ENCODE measurements around the gene IRS2.

The IRS2 gene

GRCh38 chr13:109725297-109725696 lies 61.1 kb downstream of the IRS2 start:
- H3K4me3 ChIP-seq (ENCODE audit: low read length): no peak overlapping the region
- H3K9me3 ChIP-seq (ENCODE audit: low read length): no peaks in the 10 kb centered on the region
- no peak overlapping the region for H2AFZ ChIP-seq (ENCODE audit: low read depth, low read length)
- no peaks in the 10 kb centered on the region for H3K36me3 ChIP-seq (ENCODE audit: insufficient read depth, low read length)
- H3K4me1 ChIP-seq (ENCODE audit: insufficient read depth, low read length): peaks cover 13% of the 10 kb centered on the region
- no peaks in the 10 kb centered on the region for H3K27me3 ChIP-seq (ENCODE audit: insufficient read depth, low read length)

GRCh38 chr13:109724603-109725002 lies 61.8 kb downstream of the IRS2 start:
- Histone ChIP-seq H3K27me3 (ENCODE audit: insufficient read depth, low read length) (no peaks in the 10 kb centered on the region), H3K9me3 (ENCODE audit: low read length) (no peaks in the 10 kb centered on the region), H2AFZ (ENCODE audit: low read depth, low read length) (no peak overlapping the region), H3K36me3 (ENCODE audit: insufficient read depth, low read length) (no peaks in the 10 kb centered on the region), H3K4me3 (ENCODE audit: low read length) (no peak overlapping the region), H3K4me1 (ENCODE audit: insufficient read depth, low read length) (peaks cover 11% of the 10 kb centered on the region)

- Histone ChIP-seq H3K27me3 (ENCODE audit: insufficient read depth, low read length) (no peaks in the 10 kb centered on the region), H3K36me3 (ENCODE audit: insufficient read depth, low read length) (no peaks in the 10 kb centered on the region), H3K4me1 (ENCODE audit: insufficient read depth, low read length) (no peaks in the 10 kb centered on the region), H2AFZ (ENCODE audit: low read depth, low read length) (no peak overlapping the region), H3K9me3 (ENCODE audit: low read length) (no peaks in the 10 kb centered on the region), H3K4me3 (ENCODE audit: low read length) (no peak overlapping the region)
Measured at GRCh38 chr13:109723046-109723445, 63.3 kb downstream of the IRS2 start.

GRCh38 chr13:109722068-109722467 lies 64.3 kb downstream of the IRS2 start:
- H3K27me3 ChIP-seq (ENCODE audit: insufficient read depth, low read length): no peaks in the 10 kb centered on the region
- no peak overlapping the region for H2AFZ ChIP-seq (ENCODE audit: low read depth, low read length)
- H3K4me3 ChIP-seq (ENCODE audit: low read length): no peak overlapping the region
- H3K4me1 ChIP-seq (ENCODE audit: insufficient read depth, low read length): no peaks in the 10 kb centered on the region
- no peaks in the 10 kb centered on the region for H3K9me3 ChIP-seq (ENCODE audit: low read length)
- no peaks in the 10 kb centered on the region for H3K36me3 ChIP-seq (ENCODE audit: insufficient read depth, low read length)

DNA sequence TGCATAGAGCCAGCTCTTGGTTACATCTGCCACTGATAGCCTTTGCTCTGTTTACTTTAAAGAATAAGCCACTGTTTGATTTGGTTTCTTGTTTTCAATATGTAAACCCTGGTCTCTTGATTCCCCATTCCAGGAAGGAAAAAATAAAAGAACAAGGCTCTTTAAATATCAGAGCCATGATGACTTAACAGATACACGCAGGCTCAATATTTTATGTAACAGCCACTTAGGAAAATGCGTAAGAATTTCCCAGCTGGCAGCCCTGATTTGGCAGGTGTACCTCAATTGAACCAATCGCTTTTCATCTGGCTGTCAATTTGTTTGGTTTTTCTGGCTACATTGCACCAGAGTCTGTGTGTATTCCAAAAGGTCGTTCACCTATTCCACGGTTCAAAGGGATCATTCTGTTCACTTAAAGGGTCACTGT lies 65.6 kb downstream of the IRS2 start:
- Histone ChIP-seq H3K36me3 (ENCODE audit: insufficient read depth, low read length) (no peaks in the 10 kb centered on the region), H3K4me3 (ENCODE audit: low read length) (no peak overlapping the region), H3K9me3 (ENCODE audit: low read length) (no peaks in the 10 kb centered on the region), H3K4me1 (ENCODE audit: insufficient read depth, low read length) (no peaks in the 10 kb centered on the region), H2AFZ (ENCODE audit: low read depth, low read length) (no peak overlapping the region), H3K27me3 (ENCODE audit: insufficient read depth, low read length) (no peaks in the 10 kb centered on the region)

DNA sequence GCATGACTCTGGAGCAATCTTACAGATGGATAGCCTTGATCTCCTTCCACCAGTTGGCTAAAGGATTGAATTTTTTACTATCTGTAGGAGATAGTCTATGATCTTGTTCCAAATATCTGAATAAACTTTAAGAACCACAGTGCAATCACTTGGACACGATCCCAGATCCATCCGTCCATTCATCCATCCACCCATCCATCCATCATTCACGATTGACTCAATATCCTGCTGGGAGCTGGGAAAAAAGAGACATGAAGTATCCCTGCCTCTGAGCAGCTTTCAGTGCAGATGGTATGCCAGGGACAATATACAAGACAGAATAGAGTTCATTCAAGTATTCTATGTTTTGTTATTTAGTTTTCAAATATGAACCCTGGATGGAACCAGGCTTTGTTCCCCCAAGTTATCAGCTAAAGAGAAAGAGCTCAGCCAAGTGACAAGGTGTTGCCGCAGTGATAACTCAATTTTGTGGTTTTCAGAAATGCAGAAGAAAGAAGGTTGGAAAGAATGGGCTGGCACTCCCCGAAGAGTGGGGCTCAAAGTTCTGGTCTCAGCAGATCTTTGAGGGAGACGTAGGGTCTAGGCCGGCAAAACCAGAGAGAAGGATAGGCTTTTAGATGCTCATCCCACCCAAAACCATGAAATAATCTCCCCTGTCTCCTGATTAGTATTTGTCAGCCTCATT lies 66.3 kb downstream of the IRS2 start:
- no peak overlapping the region for H2AFZ ChIP-seq (ENCODE audit: low read depth, low read length)

GRCh38 chr13:109718726-109719125 lies 67.7 kb downstream of the IRS2 start:
- H3K4me3 ChIP-seq (ENCODE audit: low read length): no peak overlapping the region
- no peaks in the 10 kb centered on the region for H3K4me1 ChIP-seq (ENCODE audit: insufficient read depth, low read length)
- H2AFZ ChIP-seq (ENCODE audit: low read depth, low read length): no peak overlapping the region
- H3K9me3 ChIP-seq (ENCODE audit: low read length): no peaks in the 10 kb centered on the region
- H3K27me3 ChIP-seq (ENCODE audit: insufficient read depth, low read length): no peaks in the 10 kb centered on the region
- no peaks in the 10 kb centered on the region for H3K36me3 ChIP-seq (ENCODE audit: insufficient read depth, low read length)

More for the DNA sequence above, 66.3 kb downstream of the IRS2 start:
- Histone ChIP-seq H3K36me3 (ENCODE audit: insufficient read depth, low read length) (no peaks in the 10 kb centered on the region), H3K4me3 (ENCODE audit: low read length) (no peak overlapping the region), H3K27me3 (ENCODE audit: insufficient read depth, low read length) (no peaks in the 10 kb centered on the region), H3K9me3 (ENCODE audit: low read length) (no peaks in the 10 kb centered on the region), H3K4me1 (ENCODE audit: insufficient read depth, low read length) (no peaks in the 10 kb centered on the region)

DNA sequence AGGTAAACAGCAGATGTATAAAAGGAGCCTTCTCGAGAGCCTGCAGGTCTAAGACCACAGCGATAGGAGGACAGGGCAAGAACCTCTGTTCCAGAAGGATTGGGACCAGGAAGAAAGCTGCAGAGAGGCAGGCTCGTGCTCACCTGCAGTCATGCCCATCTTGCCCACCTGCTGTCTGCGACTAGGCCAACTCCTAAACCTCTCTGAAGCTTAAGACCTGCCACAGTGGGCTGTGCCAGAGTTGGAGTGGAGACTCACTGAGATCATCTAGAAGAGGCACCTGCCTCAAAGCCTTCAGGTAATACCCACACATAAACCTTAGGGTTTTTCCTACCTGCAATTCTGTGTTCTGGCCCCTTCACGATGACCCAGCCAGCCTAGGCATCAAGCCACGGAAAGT lies 68.7 kb downstream of the IRS2 start:
- Histone ChIP-seq H3K4me3 (ENCODE audit: low read length) (no peak overlapping the region), H3K27me3 (ENCODE audit: insufficient read depth, low read length) (no peaks in the 10 kb centered on the region), H2AFZ (ENCODE audit: low read depth, low read length) (no peak overlapping the region), H3K4me1 (ENCODE audit: insufficient read depth, low read length) (no peaks in the 10 kb centered on the region), H3K9me3 (ENCODE audit: low read length) (no peaks in the 10 kb centered on the region), H3K36me3 (ENCODE audit: insufficient read depth, low read length) (no peaks in the 10 kb centered on the region)

GRCh38 chr13:109715902-109716301 lies 70.5 kb downstream of the IRS2 start:
- Histone ChIP-seq H2AFZ (ENCODE audit: low read depth, low read length) (no peak overlapping the region), H3K27me3 (ENCODE audit: insufficient read depth, low read length) (no peaks in the 10 kb centered on the region), H3K4me1 (ENCODE audit: insufficient read depth, low read length) (no peaks in the 10 kb centered on the region), H3K9me3 (ENCODE audit: low read length) (no peaks in the 10 kb centered on the region), H3K36me3 (ENCODE audit: insufficient read depth, low read length) (no peaks in the 10 kb centered on the region), H3K4me3 (ENCODE audit: low read length) (no peak overlapping the region)

- Histone ChIP-seq H3K36me3 (ENCODE audit: insufficient read depth, low read length) (no peaks in the 10 kb centered on the region), H3K9me3 (ENCODE audit: low read length) (no peaks in the 10 kb centered on the region)
Measured at GRCh38 chr13:109713681-109714080, 72.7 kb downstream of the IRS2 start.

DNA sequence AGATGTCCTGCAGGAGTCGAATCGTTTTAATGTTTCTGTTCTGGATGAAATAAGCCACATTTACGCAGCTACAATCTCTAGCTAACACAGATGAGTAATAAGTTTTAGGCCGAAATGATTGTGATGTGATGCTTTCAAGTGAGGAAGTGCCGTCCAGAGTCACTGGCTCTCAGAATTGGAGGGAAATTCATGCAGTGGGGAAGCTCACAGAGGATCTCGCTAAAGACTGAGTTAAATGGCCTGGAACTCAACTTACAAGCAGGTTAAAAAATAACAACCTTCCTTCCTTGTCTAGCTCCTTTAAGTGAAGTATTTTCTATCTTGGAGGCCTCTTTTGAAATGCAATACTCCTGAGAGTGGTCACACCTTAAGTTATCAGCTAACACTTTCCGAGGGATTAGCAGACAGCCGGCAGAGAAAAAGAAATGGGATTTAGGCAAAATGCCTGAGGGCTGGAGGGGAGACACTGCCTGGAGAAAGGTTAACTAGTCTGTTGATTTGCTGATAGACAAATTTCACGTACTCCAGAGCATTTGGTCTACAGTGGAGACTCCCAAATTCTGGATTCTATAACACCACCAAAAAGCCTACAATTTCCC lies 74.2 kb downstream of the IRS2 start:
- H3K4me3 ChIP-seq (ENCODE audit: low read length): no peak overlapping the region
- H3K27me3 ChIP-seq (ENCODE audit: insufficient read depth, low read length): no peaks in the 10 kb centered on the region
- H3K9me3 ChIP-seq (ENCODE audit: low read length): no peaks in the 10 kb centered on the region
- no peak overlapping the region for H2AFZ ChIP-seq (ENCODE audit: low read depth, low read length)
- H3K36me3 ChIP-seq (ENCODE audit: insufficient read depth, low read length): no peaks in the 10 kb centered on the region
- no peaks in the 10 kb centered on the region for H3K4me1 ChIP-seq (ENCODE audit: insufficient read depth, low read length)

More at GRCh38 chr13:109713681-109714080, 72.7 kb downstream of the IRS2 start:
- Histone ChIP-seq H3K4me1 (ENCODE audit: insufficient read depth, low read length) (no peaks in the 10 kb centered on the region), H3K4me3 (ENCODE audit: low read length) (no peak overlapping the region), H3K27me3 (ENCODE audit: insufficient read depth, low read length) (no peaks in the 10 kb centered on the region), H2AFZ (ENCODE audit: low read depth, low read length) (no peak overlapping the region)

DNA sequence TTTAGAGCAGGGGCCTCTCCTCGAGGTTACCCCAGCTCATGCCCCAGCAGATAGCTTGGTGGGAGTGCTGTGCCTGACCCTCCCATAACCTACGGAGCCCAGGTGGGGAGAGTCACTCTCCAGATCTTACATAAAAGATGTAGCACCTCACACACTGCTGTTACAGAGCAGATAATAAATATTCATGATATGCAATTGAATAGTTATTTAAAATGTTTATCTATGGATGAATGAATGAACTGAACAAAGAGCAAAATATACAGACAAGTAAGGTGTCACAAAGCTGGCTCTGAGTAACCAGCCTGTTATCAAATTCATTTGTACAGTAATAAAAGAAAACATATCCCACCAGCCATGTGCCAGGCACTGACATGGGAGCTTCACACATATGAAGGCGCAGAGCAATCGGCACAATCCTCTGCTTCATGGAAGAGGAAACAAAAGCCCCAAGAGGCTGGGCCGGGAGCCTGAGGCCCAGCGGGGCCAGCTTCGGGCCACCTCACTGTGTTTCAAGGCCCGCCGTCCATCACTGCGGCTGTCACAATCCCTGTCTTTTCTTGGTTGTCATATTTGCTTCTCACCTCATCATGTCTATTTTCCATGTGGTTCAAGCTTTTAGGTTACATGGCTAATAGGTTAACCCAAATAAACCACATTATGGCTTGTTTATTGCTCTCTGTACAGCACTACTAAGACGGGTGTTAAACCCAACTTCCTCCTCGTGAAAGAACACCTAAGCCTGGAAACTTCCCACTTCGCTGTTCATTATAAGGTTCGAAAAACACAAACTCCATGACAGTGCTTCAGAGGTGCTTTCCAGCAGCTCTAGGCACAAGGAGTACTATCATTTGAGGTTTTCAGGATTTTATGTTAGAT lies 78.4 kb downstream of the IRS2 start:
- Histone ChIP-seq H3K4me1 (ENCODE audit: insufficient read depth, low read length) (no peaks in the 10 kb centered on the region), H2AFZ (ENCODE audit: low read depth, low read length) (no peak overlapping the region), H3K9me3 (ENCODE audit: low read length) (no peaks in the 10 kb centered on the region), H3K36me3 (ENCODE audit: insufficient read depth, low read length) (no peaks in the 10 kb centered on the region), H3K4me3 (ENCODE audit: low read length) (no peak overlapping the region), H3K27me3 (ENCODE audit: insufficient read depth, low read length) (no peaks in the 10 kb centered on the region)

DNA sequence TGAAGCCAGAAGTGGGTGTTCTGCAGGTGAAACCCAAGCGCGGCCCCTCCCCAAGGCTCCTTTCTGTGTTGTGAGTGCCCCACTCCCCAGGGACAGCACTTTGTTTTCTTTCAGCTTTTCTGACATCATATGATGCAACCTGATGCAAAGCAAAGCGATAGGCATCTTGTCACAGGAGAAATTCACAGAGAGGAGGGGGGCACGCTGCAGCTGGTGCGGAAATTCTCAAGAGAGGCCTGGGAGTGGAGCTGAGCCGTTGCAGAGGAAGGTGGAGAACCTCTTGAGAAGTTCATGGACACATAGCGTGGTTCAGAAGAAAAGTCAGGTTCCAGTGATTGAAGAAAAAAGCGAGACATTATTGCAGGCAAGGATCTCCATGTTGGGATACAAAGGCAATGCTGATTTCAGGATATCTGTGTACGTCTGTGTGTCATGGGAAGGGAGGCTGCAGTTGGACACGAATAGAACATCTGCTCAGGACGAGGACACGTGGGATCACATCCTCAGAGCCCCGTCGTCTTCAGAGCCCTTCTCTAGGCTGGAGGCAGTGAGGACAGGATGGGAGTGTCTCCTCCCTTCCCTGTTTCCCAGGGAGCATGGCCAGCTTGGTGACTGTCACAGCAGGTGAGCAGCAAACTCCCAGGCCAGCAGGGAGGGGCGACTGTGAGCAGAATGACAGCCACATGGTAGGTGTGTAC lies 79.2 kb downstream of the IRS2 start:
- H3K4me3 ChIP-seq (ENCODE audit: low read length): no peak overlapping the region

More for the DNA sequence above, 79.2 kb downstream of the IRS2 start:
- H3K9me3 ChIP-seq (ENCODE audit: low read length): no peaks in the 10 kb centered on the region
- no peaks in the 10 kb centered on the region for H3K36me3 ChIP-seq (ENCODE audit: insufficient read depth, low read length)
- H3K27me3 ChIP-seq (ENCODE audit: insufficient read depth, low read length): no peaks in the 10 kb centered on the region
- H3K4me1 ChIP-seq (ENCODE audit: insufficient read depth, low read length): no peaks in the 10 kb centered on the region
- H2AFZ ChIP-seq (ENCODE audit: low read depth, low read length): no peak overlapping the region
